BJ (cell line): ENCODE measurements around the gene WDR91. TPM values are rescaled to one million over a fixed set of nuclear protein-coding genes. Genes with fewer than 3 reads are reported as not detected.

Source experiments
- CTCF ChIA-PET: fragments of 350-600 bp; formaldehyde crosslinking; extraction: SDS; loops from one replicate; lab custom pipeline; 2021; ENCODE audit warnings: antibody characterized with exemption, inconsistent platforms; lab: Yijun Ruan, JAX
- POLR2A ChIA-PET: fragments of 300-600 bp; sonication (Branson Sonifier 250); formaldehyde crosslinking; extraction: SDS; loops from one replicate; lab custom pipeline; 2021; ENCODE audit warnings: antibody characterized with exemption; lab: Charles Lee
- DNase-seq: peaks from one replicate; pipeline ENCODE4 v3.0.0-alpha.2; 2011; ENCODE audit warnings: low read depth
- H3K27me3 ChIP-seq: 2 replicates; pipeline ENCODE4 v1.6.0; 2011; ENCODE audit warnings: low read length; ENCODE audit not compliant: control insufficient read depth, insufficient read depth
- H3K36me3 ChIP-seq: 2 replicates; pipeline ENCODE4 v1.5.1; 2011; ENCODE audit warnings: low read length; ENCODE audit not compliant: control insufficient read depth, insufficient read depth
- H3K4me3 ChIP-seq: 2 replicates; pipeline ENCODE4 v1.5.1; 2011; ENCODE audit warnings: low read depth, mild to moderate bottlenecking, control low read depth, low read length
- CTCF ChIP-seq: IDR thresholded peaks from 2 replicates; pipeline ENCODE4 v1.5.1; 2011; ENCODE audit warnings: low read depth, mild to moderate bottlenecking, control low read depth, inconsistent platforms, low read length, moderate library complexity; ENCODE audit not compliant: insufficient read depth
- polyA plus RNA-seq: library from polyadenylated mRNA; depleted of rRNA; stranded (reverse); fragments of >200 nt; gene quantifications from 2 replicates; pipeline ENCODE4 v1.2.3, GENCODE V29; 2011

Gene WDR91
- polyA plus RNA-seq, 1 experiment, result 14.2 TPM

DNA sequence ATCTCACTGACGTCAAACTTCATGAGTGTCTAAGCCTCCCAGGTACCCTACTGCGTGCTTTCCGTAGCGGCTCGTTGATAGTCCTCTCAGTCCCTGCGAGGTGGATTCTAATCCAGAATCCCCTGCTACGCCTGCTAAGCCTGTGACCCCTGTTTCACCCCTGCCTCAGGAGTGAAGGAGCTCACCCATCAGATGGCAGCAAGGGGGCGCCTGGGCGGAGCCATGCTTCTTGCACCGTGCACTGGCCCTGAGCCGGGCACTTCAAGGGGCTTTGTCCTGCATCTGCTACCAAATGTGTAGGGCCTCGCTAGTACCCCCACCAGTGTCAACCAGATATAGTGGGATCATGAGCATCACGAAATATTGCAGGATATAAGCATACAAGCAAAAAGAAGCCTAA, 21.4 kb upstream of the WDR91 start:
- no peak for DNase-seq
- TF ChIP-seq CTCF, result no peak
- ChIA-PET CTCF (no interaction called here), POLR2A (no interaction called here)
- H3K36me3 ChIP-seq, result no peaks in the 10 kb centered on the region
- H3K27me3 ChIP-seq, result no peaks in the 10 kb centered on the region
- no peak overlapping the region for H3K4me3 ChIP-seq

- ChIA-PET CTCF (no interaction called here), POLR2A (no interaction called here)
- no peak for TF ChIP-seq CTCF
Measured at GRCh38 chr7:135232087-135232486, 20.8 kb upstream of the WDR91 start.

GRCh38 chr7:135231686-135232085, 20.4 kb upstream of the WDR91 start:
- Histone ChIP-seq H3K36me3 (no peaks in the 10 kb centered on the region), H3K27me3 (no peaks in the 10 kb centered on the region), H3K4me3 (no peak overlapping the region)
- ChIA-PET CTCF (no interaction called here), POLR2A (no interaction called here)
- no peak for DNase-seq
- TF ChIP-seq CTCF, result no peak

More at GRCh38 chr7:135232087-135232486, 20.8 kb upstream of the WDR91 start:
- no peak for DNase-seq
- Histone ChIP-seq H3K36me3 (no peaks in the 10 kb centered on the region), H3K4me3 (no peak overlapping the region), H3K27me3 (no peaks in the 10 kb centered on the region)

DNA sequence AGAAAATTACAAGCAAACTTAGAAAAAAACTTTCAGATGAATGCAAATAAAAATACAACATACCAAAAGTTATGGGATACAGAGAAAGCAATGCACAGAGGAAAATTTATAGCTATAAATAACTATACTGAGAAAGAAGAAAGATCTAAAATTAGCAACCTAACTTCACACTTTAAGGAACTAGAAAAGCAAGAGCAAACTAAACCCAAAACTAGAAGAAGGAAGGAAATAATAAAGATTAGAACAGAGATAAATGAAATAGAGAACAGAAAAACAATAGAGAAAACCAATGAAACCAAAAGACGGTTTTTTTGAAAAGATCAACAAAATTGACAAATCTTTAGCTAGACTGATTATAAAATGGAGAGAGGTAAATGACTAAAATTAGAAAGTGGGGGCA, 12.7 kb upstream of the WDR91 start:
- POLR2A ChIA-PET, result interaction anchor here (0.7 kb wide), 1 partner anchor 157 kb away, joined by 3 read pairs; no protein-coding TSS in a partner anchor
- CTCF ChIA-PET, result interaction anchor here (0.8 kb wide), 1 partner anchor 13 kb away, joined by 3 read pairs; the partner anchor contains the start of gene WDR91

More for the DNA sequence above, 12.7 kb upstream of the WDR91 start:
- H3K36me3 ChIP-seq, result no peaks in the 10 kb centered on the region
- 0 out of 2 replicates have a peak, but pooled peaks cover 2% of the 10 kb centered on the region for H3K27me3 ChIP-seq
- DNase-seq, result no peak
- H3K4me3 ChIP-seq, result no peak overlapping the region
- no peak for TF ChIP-seq CTCF
